A549 (cell line): ENCODE data around the gene CENPQ. TPM values are rescaled to one million over a fixed set of nuclear protein-coding genes. Genes with fewer than 3 reads are reported as not detected.

Source experiments
- ATAC-seq, 2 experiments: fragments of 200-7000 bp in 1 of 2; fragments of >200 bp in 1 of 2; cut with Nextera tagmentation in 1 of 2; cut with Tn5 transposase in 1 of 2; 3 replicates each; pipeline versions ENCODE4 v1.8.0 to v1.9.1; 2018 to 2020; ENCODE audit warnings: mild to moderate bottlenecking in 1 of 2, moderate library complexity in 1 of 2
- CTCF ChIA-PET: fragments of 300-600 bp; sonication (Branson Sonifier 250); formaldehyde crosslinking; extraction: SDS; loops from one replicate; lab custom pipeline; 2021; ENCODE audit warnings: antibody characterized with exemption, inconsistent platforms; lab: Yijun Ruan, JAX
- POLR2A ChIA-PET: fragments of 350-600 bp; formaldehyde crosslinking; extraction: SDS; loops from one replicate; lab custom pipeline; 2021; ENCODE audit warnings: antibody characterized with exemption, inconsistent platforms; lab: Yijun Ruan, JAX
- DNase-seq, 2 experiments: peaks; one replicate each; pipeline versions ENCODE4 v3.0.0 to v3.0.0-alpha.2; 2011 to 2016; ENCODE audit warnings: low read depth in 1 of 2, low spot score in 1 of 2
- FAIRE-seq: peaks from 2 replicates; lab custom pipeline; 2011; peaks lifted over from hg19 to GRCh38; lab: Jason Lieb, UNC
- H3K27ac ChIP-seq, 2 experiments: fragments of >200 bp; sonication (Bioruptor Twin); formaldehyde crosslinking; 3 replicates each; pipeline ENCODE4 v1.5.1; 2016 to 2017
- H3K4me1 ChIP-seq: fragments of >200 bp; sonication (Bioruptor Twin); formaldehyde crosslinking; 3 replicates; pipeline ENCODE4 v1.6.1; 2016
- H3K4me2 ChIP-seq: fragments of >200 bp; sonication (Bioruptor Twin); formaldehyde crosslinking; 3 replicates; pipeline ENCODE4 v1.6.1; 2016
- H3K4me3 ChIP-seq: fragments of >200 bp; sonication (Bioruptor Twin); formaldehyde crosslinking; 3 replicates; pipeline ENCODE4 v1.5.1; 2016
- H3K9me3 ChIP-seq: fragments of >200 bp; sonication (Bioruptor Twin); formaldehyde crosslinking; 3 replicates; pipeline ENCODE4 v1.6.1; 2016
- ATOH8 ChIP-seq: fragments of 250-450 bp; sonication (Bioruptor Pico); IDR thresholded peaks from 2 replicates; pipeline ENCODE4 v1.5.0; 2020; ENCODE audit warnings: low read depth, mild to moderate bottlenecking, moderate library complexity
- BCL3 ChIP-seq: fragments of >200 bp; sonication (Bioruptor Twin); formaldehyde crosslinking; IDR thresholded peaks from 3 replicates; pipeline ENCODE4 v1.6.1; 2016
- CHD4 ChIP-seq: fragments of 200-600 bp; sonication (generic); IDR thresholded peaks from 2 replicates; pipeline ENCODE4 v1.6.1; 2016; ENCODE audit warnings: antibody characterized with exemption, mild to moderate bottlenecking, borderline replicate concordance
- HES2 ChIP-seq: fragments of >200 bp; sonication (Bioruptor Twin); formaldehyde crosslinking; IDR thresholded peaks from 2 replicates; pipeline ENCODE4 v1.6.1; 2016
- HEYL ChIP-seq: fragments of 250-450 bp; sonication (Bioruptor Pico); IDR thresholded peaks from 2 replicates; pipeline ENCODE4 v1.8.0; 2021; ENCODE audit warnings: mild to moderate bottlenecking, moderate library complexity
- HOXA7 ChIP-seq: fragments of 250-450 bp; sonication (Bioruptor Pico); IDR thresholded peaks from 2 replicates; pipeline ENCODE4 v1.5.0; 2020; ENCODE audit warnings: mild to moderate bottlenecking, moderate library complexity
- HOXB13 ChIP-seq: fragments of 250-450 bp; sonication (Bioruptor Pico); IDR thresholded peaks from 2 replicates; pipeline ENCODE4 v1.5.0; 2020; ENCODE audit warnings: low read depth, mild to moderate bottlenecking, moderate library complexity
- HOXB5 ChIP-seq: fragments of 250-450 bp; sonication (Bioruptor Pico); IDR thresholded peaks from 2 replicates; pipeline ENCODE4 v1.5.0; 2020; ENCODE audit warnings: mild to moderate bottlenecking, moderate library complexity
- JUN ChIP-seq, 2 experiments: fragments of >200 bp; sonication (Bioruptor Twin); formaldehyde crosslinking; IDR thresholded peaks; 2 replicates in 1 of 2; 3 replicates in 1 of 2; pipeline ENCODE4 v1.6.1; 2016 to 2017
- KDM5A ChIP-seq: fragments of 200-600 bp; sonication (generic); IDR thresholded peaks from 2 replicates; pipeline ENCODE4 v1.6.1; 2016; ENCODE audit warnings: antibody characterized with exemption, mild to moderate bottlenecking
- MYC ChIP-seq: IDR thresholded peaks from 2 replicates; pipeline ENCODE4 v1.6.1; 2012; ENCODE audit warnings: mild to moderate bottlenecking, inconsistent platforms, low read length, improper control_type of control experiment, borderline replicate concordance
- NPAS2 ChIP-seq: fragments of 250-450 bp; sonication (Bioruptor Pico); IDR thresholded peaks from 2 replicates; pipeline ENCODE4 v1.8.0; 2022; ENCODE audit warnings: mild to moderate bottlenecking, moderate library complexity, borderline replicate concordance
- POLR2A ChIP-seq: IDR thresholded peaks from 2 replicates; pipeline ENCODE4 v1.6.1; 2012; ENCODE audit warnings: mild to moderate bottlenecking, low read length
- RCOR1 ChIP-seq: fragments of 150-350 bp; IDR thresholded peaks from 2 replicates; pipeline ENCODE4 v1.6.1; 2014; ENCODE audit warnings: antibody characterized with exemption, low read length, low read depth
- REST ChIP-seq: fragments of 200-600 bp; sonication (generic); IDR thresholded peaks from 2 replicates; pipeline ENCODE4 v1.6.1; 2016; ENCODE audit warnings: antibody characterized with exemption, mild to moderate bottlenecking, moderate library complexity
- RNF2 ChIP-seq: fragments of 200-600 bp; sonication (generic); IDR thresholded peaks from 2 replicates; pipeline ENCODE4 v1.6.1; 2016; ENCODE audit warnings: low read depth, mild to moderate bottlenecking, antibody characterized with exemption, moderate library complexity, borderline replicate concordance
- SMC3 ChIP-seq: fragments of >200 bp; sonication (Bioruptor Twin); formaldehyde crosslinking; IDR thresholded peaks from 3 replicates; pipeline ENCODE4 v1.6.1; 2018; ENCODE audit warnings: inconsistent platforms
- SREBF2 ChIP-seq: fragments of 450-650 bp; IDR thresholded peaks from 2 replicates; pipeline ENCODE4 v1.6.1; 2014; ENCODE audit warnings: mild to moderate bottlenecking, moderate library complexity
- TFCP2L1 ChIP-seq: fragments of 250-450 bp; sonication (Bioruptor Pico); IDR thresholded peaks from 2 replicates; pipeline ENCODE4 v1.5.0; 2021; ENCODE audit warnings: mild to moderate bottlenecking
- ZC3H11A ChIP-seq: fragments of 450-650 bp; IDR thresholded peaks from 2 replicates; pipeline ENCODE4 v1.6.1; 2014; ENCODE audit warnings: antibody characterized with exemption, mild to moderate bottlenecking
- ZFP36 ChIP-seq: fragments of 450-650 bp; IDR thresholded peaks from 2 replicates; pipeline ENCODE4 v1.6.1; 2014; ENCODE audit warnings: borderline replicate concordance; ENCODE audit not compliant: partially characterized antibody
- WGBS: methylation state at CpG from one replicate; pipeline ENCODE4 v1.1.6; 2017; ENCODE audit errors: missing lambda C conversion rate; 5-methylcytosine and 5-hydroxymethylcytosine counted together
- polyA minus RNA-seq: library from RNA; depleted of rRNA, polyadenylated mRNA; stranded (reverse); fragments of >200 nt; gene quantifications from 2 replicates; pipeline ENCODE4 v1.2.3, GENCODE V29; 2011; rRNA and poly(A)+ RNA removed
- polyA plus RNA-seq, 4 experiments: library from polyadenylated mRNA; depleted of rRNA in 3 of 4; stranded (reverse); fragments of >200 nt; fragmentation: RNase III in 1 of 4; extraction: RNeasy Plus Mini Kit Qiagen cat#74134 plus additional on column Dnase treatment in 1 of 4; gene quantifications; 2 replicates in 3 of 4; 3 replicates in 1 of 4; pipeline ENCODE4 v1.2.3, GENCODE V29; 2011 to 2017
- TF ChIP-seq, protein P1 (sequence below): fragments of 450-650 bp; IDR thresholded peaks from 2 replicates; pipeline ENCODE4 v1.6.1; 2014; ENCODE audit warnings: antibody characterized with exemption
- TF ChIP-seq, protein P2 (sequence below): fragments of 250-450 bp; sonication (Bioruptor Pico); IDR thresholded peaks from 2 replicates; pipeline ENCODE4 v1.5.0; 2021; ENCODE audit warnings: mild to moderate bottlenecking, moderate library complexity, borderline replicate concordance
- TF ChIP-seq, protein P3 (sequence below): fragments of 150-350 bp; IDR thresholded peaks from 2 replicates; pipeline ENCODE4 v1.6.1; 2014; ENCODE audit warnings: low read depth, mild to moderate bottlenecking, low read length

The CENPQ gene, protein sequence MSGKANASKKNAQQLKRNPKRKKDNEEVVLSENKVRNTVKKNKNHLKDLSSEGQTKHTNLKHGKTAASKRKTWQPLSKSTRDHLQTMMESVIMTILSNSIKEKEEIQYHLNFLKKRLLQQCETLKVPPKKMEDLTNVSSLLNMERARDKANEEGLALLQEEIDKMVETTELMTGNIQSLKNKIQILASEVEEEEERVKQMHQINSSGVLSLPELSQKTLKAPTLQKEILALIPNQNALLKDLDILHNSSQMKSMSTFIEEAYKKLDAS
- 9.7 and 14.2 TPM in 2 replicates for polyA plus RNA-seq (2011; rRNA removed)
- polyA plus RNA-seq (2012; cell fraction: cytosol; rRNA removed): 2.8 and 2.9 TPM in 2 replicates
- 0.84 and 2.0 TPM in 2 replicates for polyA plus RNA-seq (2012; cell fraction: nucleus; rRNA removed)
- polyA plus RNA-seq (2017; fragmentation: RNase III; extraction: RNeasy Plus Mini Kit Qiagen cat#74134 plus additional on column Dnase treatment): 9.7 to 11.4 TPM (median 10.2 TPM) in 3 replicates
- 1.2 and 1.5 TPM in 2 replicates for polyA minus RNA-seq

- no peaks in the 10 kb centered on the region for H3K9me3 ChIP-seq
- CTCF ChIA-PET: no interaction called here
- peak within 1 kb of the TSS; percentile 73 to 83 for H3K27ac ChIP-seq
- POLR2A ChIA-PET: no interaction called here
- peak within 1 kb of the TSS; percentile 92 for H3K4me2 ChIP-seq
- ATAC-seq (peak; percentile 99 to 100), FAIRE-seq (no peak), DNase-seq (peak; percentile 83 to 91)
- H3K4me1 ChIP-seq: peaks cover 13% of the 10 kb centered on the region; the same call in 2 of the 3 replicates
- TF ChIP-seq, protein P1, sequence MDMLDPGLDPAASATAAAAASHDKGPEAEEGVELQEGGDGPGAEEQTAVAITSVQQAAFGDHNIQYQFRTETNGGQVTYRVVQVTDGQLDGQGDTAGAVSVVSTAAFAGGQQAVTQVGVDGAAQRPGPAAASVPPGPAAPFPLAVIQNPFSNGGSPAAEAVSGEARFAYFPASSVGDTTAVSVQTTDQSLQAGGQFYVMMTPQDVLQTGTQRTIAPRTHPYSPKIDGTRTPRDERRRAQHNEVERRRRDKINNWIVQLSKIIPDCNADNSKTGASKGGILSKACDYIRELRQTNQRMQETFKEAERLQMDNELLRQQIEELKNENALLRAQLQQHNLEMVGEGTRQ: no peak
- TF ChIP-seq JUN (IDR thresholded peaks at IDR 0.05): peak; percentile 43 to 54; a peak in 2 of 5 replicates
- TF ChIP-seq BCL3: no peak
- TF ChIP-seq ZC3H11A: no peak
- TF ChIP-seq HOXB13 (CRISPR knock-in tag): no peak
- TF ChIP-seq POLR2A: peak; percentile 32
- TF ChIP-seq HOXA7: no peak
- no peak for TF ChIP-seq CHD4
- TF ChIP-seq HES2: no peak
- no peak for TF ChIP-seq ATOH8 (CRISPR knock-in tag)
- no peak for TF ChIP-seq HEYL
- peak; percentile 84 for TF ChIP-seq KDM5A
- H3K4me3 ChIP-seq: peak within 1 kb of the TSS; percentile 74
- WGBS: 2% methylated on average over 35 of the region's 37 CpGs
Observed at GRCh38 chr6:49462927-49463611, at the start of gene CENPQ, which contains the start of gene MMUT. CENPQ (plus strand) TSS chr6:49463370; CDS start chr6:49470177, 6,807 bp downstream. MMUT (minus strand) TSS chr6:49463253; CDS start chr6:49459466, 3,787 bp downstream.

- no peak for ATAC-seq
- POLR2A ChIA-PET: no interaction called here
- WGBS: 78% methylated on average over 1 of the region's 1 CpG
- TF ChIP-seq REST: no peak
- no peak for TF ChIP-seq RNF2
- TF ChIP-seq, protein P2, sequence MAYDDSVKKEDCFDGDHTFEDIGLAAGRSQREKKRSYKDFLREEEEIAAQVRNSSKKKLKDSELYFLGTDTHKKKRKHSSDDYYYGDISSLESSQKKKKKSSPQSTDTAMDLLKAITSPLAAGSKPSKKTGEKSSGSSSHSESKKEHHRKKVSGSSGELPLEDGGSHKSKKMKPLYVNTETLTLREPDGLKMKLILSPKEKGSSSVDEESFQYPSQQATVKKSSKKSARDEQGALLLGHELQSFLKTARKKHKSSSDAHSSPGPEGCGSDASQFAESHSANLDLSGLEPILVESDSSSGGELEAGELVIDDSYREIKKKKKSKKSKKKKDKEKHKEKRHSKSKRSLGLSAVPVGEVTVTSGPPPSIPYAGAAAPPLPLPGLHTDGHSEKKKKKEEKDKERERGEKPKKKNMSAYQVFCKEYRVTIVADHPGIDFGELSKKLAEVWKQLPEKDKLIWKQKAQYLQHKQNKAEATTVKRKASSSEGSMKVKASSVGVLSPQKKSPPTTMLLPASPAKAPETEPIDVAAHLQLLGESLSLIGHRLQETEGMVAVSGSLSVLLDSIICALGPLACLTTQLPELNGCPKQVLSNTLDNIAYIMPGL (CRISPR knock-in tag): no peak
- no peak for TF ChIP-seq HOXB5 (CRISPR knock-in tag)
- TF ChIP-seq MYC: no peak
- no peak for TF ChIP-seq SMC3
- TF ChIP-seq NPAS2: no peak
- TF ChIP-seq RCOR1: no peak
- TF ChIP-seq, protein P3, sequence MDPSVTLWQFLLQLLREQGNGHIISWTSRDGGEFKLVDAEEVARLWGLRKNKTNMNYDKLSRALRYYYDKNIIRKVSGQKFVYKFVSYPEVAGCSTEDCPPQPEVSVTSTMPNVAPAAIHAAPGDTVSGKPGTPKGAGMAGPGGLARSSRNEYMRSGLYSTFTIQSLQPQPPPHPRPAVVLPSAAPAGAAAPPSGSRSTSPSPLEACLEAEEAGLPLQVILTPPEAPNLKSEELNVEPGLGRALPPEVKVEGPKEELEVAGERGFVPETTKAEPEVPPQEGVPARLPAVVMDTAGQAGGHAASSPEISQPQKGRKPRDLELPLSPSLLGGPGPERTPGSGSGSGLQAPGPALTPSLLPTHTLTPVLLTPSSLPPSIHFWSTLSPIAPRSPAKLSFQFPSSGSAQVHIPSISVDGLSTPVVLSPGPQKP: no peak
- no peak for TF ChIP-seq ZFP36
- TF ChIP-seq TFCP2L1 (CRISPR knock-in tag): no peak
- no peak for TF ChIP-seq SREBF2
Observed at GRCh38 chr6:49415358-49415757, 47.8 kb upstream of the CENPQ start.

More at GRCh38 chr6:49415358-49415757, 47.8 kb upstream of the CENPQ start:
- H3K27ac ChIP-seq: no peak overlapping the region
- H3K4me3 ChIP-seq: no peak overlapping the region
- CTCF ChIA-PET: interaction anchor here (1.4 kb wide), 1 partner anchor 1627 kb away, joined by 6 read pairs; no protein-coding TSS in a partner anchor
- no peak for DNase-seq
- FAIRE-seq: no peak
- no peaks in the 10 kb centered on the region for H3K9me3 ChIP-seq
- peaks cover 5% of the 10 kb centered on the region; the same call in 1 of the 3 replicates for H3K4me1 ChIP-seq
- no peak overlapping the region for H3K4me2 ChIP-seq
